GM19468 (cell line): ENCODE measurements around the gene VPS13D.
"Not testable (repeated sequence)": the region's sequence is repeated elsewhere in the genome, so short reads cannot be mapped to it uniquely, and the experiment has no call there.

ENCODE experiments used
- ATAC-seq: cut with Tn5 transposase; IDR thresholded peaks from one replicate; pipeline ENCODE4 v1.9.1; 2021; ENCODE audit warnings: mild to moderate bottlenecking, moderate library complexity, moderate number of reproducible peaks; ENCODE audit not compliant: unreplicated experiment; ENCODE audit errors: extremely low read depth

VPS13D gene

DNA sequence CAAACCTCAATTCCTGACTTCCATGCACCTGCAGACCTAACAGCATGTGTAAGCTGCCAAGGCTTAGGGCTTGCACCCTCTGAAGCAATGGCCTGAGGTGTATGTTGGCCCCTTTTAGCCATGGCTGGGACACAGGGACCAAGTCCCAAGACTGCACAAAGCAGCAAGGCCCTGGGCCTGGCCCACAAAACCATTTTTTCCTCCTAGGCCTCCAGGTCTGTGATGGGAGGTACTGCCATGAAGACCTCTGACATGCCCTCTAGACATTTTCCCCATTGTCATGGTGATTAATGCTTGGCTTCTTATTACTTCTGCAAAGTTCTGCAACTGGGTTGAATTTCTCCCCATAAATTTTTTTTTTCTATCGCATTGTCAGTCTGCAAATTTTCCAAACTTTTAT lies 7.1 kb upstream of the VPS13D start:
- not testable (repeated sequence) for ATAC-seq

DNA sequence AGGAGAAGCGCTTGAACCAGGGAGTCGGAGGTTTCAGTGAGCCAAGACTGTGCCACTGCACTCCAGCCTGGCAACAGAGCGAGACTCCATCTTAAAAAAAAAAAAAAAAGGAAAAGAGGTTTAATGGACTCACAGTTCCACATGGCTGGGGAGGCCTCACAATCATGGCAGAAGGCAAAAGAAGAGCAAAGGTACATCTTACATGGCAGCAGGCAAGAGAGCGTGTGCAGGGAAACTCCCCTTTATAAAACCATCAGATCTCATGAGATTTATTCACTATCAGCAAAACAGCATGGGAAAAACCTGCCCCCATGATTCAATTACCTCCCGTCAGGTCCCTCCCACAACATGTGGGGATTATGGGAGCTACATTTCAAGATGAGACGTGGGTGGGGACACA lies 5.7 kb upstream of the VPS13D start:
- ATAC-seq, result not testable (repeated sequence)

DNA sequence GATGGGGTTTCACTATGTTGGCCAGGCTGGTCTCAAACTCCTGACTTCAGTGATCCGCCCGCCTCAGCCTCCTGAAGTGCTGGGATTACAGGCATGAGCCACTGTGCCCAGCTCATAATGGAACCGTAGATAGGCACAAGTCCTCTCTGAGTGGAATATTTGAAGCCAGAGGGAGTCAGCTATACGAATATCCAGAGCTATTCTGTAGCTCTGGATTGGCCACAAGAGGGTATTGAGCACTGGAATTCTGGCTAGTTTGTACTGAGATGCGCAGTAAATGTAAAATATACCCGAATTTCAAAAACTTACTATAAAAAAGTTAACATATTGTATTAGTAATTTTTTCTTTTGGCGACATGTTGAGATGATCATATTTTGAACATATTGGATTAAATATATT lies 851 bp upstream of the VPS13D start:
- no peak for ATAC-seq

DNA sequence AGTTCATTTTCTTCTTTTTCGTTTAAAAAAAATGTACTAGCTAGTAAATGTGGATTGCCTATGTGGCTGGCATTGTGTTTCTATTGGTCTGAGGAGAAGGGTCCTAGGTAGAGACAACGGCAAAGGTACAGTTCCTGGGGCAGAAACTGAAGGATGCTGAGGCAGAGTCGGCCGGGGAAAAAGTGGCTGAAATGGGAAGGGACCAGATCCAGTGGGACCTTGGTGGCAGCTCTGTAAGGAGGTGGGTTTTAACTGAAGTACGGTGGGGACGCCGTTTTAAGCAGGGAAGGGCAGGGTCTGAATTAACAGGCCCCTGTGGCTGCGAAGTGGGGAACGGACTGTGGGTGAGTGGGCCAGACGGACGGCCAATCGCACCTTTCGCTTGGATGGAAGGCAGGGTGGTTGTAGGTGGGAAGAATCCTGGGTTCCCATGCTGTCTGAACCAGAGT lies 420 bp upstream of the VPS13D start:
- no peak for ATAC-seq

GRCh38 chr1:12230549-12231275 lies 882 bp downstream of the VPS13D start:
- ATAC-seq, result no peak

DNA sequence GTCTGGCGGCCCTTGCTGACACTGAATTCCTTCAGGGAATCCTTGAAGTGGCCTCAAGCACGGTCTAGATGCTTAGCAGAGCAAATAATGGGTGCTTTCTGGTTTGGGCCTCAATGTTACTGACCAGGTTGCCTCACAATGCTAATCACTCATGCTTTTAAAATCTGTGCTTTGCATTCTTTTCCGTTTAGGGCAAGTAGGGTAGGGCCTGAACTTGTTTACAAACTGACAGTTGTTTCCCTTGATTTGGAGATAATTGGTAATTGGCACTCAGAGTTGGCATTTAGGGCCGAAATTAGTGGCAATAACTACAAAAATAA lies 1.4 kb downstream of the VPS13D start:
- no peak for ATAC-seq

- ATAC-seq, result no peak
These were observed 2.4 kb downstream of the VPS13D start for GRCh38 chr1:12232221-12232620.

GRCh38 chr1:12244078-12244477 lies 14.2 kb downstream of the VPS13D start:
- ATAC-seq, result no peak

- ATAC-seq, result no peak
These were observed 14.8 kb downstream of the VPS13D start for GRCh38 chr1:12244585-12244984.

GRCh38 chr1:12245116-12245515 lies 15.3 kb downstream of the VPS13D start:
- ATAC-seq, result no peak

- no peak for ATAC-seq
These were observed 15.9 kb downstream of the VPS13D start for GRCh38 chr1:12245733-12246132.

DNA sequence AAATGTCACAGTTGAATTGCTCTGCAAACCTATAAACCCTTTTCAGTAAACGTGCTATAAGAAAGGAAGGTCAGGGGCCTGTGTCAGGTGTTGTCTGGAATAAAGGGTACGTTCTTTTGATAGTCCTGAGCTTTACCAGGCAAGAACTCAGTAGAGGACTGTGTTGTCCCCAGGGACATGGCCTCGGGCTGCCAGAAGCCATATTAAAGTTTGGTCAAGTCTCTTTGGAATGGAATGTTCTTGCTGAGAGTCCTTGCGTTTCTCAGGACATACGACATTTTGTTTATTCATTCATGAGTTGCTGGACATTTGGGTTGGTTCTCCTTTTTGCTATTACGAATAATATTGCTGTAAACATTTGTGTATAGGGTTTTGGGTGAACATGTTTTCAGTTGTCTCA lies 16.8 kb downstream of the VPS13D start:
- ATAC-seq, result no peak

DNA sequence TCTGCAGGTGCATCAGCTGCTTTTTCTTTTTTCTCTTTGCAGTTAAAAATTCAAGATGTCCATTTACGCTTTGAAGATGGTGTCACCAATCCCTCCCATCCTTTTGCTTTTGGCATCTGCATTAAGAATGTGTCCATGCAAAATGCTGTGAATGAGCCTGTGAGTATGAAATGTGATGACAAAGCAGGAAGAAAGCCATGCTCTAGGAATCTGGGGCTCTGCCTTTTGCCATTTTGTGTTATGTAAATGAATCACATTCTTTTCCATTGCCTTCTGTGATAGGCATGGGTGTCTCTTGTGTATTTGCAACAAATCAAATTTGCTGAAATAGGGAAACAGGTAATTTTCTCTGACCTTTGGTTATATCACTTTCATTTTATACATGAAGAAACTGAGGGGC lies 19.4 kb downstream of the VPS13D start:
- ATAC-seq, result no peak

DNA sequence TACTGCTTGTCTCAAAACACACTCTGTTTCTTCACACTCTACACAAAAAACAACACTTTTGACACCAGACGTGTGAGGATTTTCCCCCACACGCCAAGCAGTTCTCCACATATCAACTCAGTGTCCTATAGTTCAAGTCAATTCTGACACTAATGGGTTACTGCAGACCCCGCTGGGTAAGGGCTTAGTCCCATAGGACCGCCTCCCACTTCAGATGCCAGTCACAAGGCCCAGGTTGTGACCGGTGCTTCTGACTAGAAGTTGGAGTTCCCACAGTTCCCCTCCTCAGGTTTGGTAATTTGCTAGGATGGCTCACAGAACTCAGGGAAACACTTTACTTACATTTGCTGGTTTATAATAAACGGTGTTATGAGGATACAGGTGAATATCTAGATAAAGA lies 19.9 kb downstream of the VPS13D start:
- no peak for ATAC-seq

DNA sequence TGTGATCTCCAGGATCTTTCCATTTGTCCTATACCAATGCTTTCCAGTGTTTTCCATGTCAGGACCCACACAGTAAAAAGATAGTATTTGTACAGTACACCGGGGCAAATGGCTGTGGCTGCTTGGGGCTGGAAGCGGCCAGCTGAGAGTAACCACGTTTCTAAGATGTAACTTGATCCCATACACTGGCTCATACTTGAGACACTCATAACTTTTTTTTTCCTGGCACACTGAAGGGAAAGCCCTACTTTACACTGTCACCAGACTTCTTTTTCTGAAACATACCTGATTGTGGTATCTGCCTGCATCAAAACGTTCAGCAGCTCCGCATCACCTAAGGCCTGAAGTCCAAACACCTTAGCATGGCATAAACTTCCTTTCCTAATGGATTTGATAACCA lies 21.6 kb downstream of the VPS13D start:
- ATAC-seq, result no peak

DNA sequence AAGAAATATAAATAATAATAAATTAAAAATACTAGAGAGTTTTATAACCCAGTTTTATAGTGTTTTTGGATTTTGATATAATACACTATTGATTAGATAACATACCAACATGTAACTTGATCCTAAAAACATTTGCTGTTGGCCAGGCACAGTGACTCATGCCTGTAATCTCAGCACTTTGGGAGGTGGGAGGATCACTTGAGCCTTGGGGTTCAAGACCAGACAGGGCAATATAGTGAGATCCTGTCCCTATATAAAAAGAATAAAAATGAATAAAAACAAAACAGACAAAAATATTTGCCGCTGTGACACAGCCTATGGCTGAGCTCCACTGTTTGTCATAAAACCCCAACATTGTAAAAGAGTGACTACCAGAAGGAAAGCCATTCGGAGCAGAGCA lies 26.1 kb downstream of the VPS13D start:
- no peak for ATAC-seq

- ATAC-seq, result no peak
These were observed 28.4 kb downstream of the VPS13D start for GRCh38 chr1:12258272-12258671.

- ATAC-seq, result no peak
These were observed 39.5 kb downstream of the VPS13D start for GRCh38 chr1:12269351-12269750.

DNA sequence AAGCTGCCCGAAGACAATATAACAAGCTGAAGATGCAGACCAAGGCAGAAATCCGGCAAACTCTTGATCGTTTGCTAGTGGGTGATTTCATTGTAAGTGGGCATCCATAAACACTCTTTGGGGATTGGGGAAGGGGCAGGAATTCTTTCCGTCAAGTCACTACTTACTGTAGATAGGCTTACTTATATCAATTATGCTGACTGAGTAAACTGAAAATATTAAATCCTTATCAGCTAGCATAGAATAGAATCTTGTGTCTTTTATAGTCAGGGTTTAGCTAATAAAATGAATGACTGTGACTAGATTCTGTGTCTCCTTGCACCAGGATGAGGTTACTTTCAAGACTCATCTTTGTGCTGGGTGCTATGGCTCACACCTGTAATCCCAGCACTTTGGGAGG lies 41.2 kb downstream of the VPS13D start:
- no peak for ATAC-seq

GRCh38 chr1:12272770-12273169 lies 42.9 kb downstream of the VPS13D start:
- no peak for ATAC-seq

- no peak for ATAC-seq
These were observed 45.5 kb downstream of the VPS13D start for GRCh38 chr1:12275370-12275769.

DNA sequence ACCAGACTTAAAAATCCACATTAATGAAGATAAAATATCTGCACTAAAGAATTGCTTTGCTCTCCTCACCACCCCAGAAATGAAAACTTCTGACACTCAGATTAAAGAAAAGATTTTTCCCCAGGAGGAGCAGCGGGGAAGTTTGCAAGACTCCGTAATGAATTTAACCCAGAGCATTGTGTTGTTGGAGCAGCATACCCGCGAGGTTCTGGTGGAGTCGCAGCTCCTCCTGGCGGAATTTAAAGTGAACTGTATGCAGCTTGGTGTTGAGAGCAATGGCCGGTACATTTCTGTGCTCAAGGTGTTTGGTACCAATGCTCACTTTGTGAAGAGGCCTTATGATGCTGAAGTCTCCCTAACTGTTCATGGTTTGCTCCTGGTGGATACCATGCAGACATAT lies 46.4 kb downstream of the VPS13D start:
- ATAC-seq, result no peak

GRCh38 chr1:12279003-12279402 lies 49.2 kb downstream of the VPS13D start:
- no peak for ATAC-seq
